HG02981 (cell line): Measurements from ENCODE around the gene SPATA20.

ENCODE experiments used
- ATAC-seq: cut with Tn5 transposase; IDR thresholded peaks from one replicate; pipeline ENCODE4 v1.9.1; 2021; ENCODE audit warnings: mild to moderate bottlenecking, moderate library complexity; ENCODE audit not compliant: unreplicated experiment

Gene SPATA20

GRCh38 chr17:50573866-50574611 lies 27.1 kb downstream of the SPATA20 start:
- ATAC-seq = no peak

GRCh38 chr17:50575581-50576210 lies 28.7 kb downstream of the SPATA20 start:
- no peak for ATAC-seq

- ATAC-seq = no peak
Observed at GRCh38 chr17:50576864-50577263, 29.9 kb downstream of the SPATA20 start.

GRCh38 chr17:50577451-50577954 lies 30.5 kb downstream of the SPATA20 start:
- ATAC-seq = no peak

GRCh38 chr17:50578173-50578572 lies 31.2 kb downstream of the SPATA20 start:
- ATAC-seq = no peak

- ATAC-seq = no peak
Observed at GRCh38 chr17:50579399-50579798, 32.4 kb downstream of the SPATA20 start.

GRCh38 chr17:50580646-50581045 lies 33.7 kb downstream of the SPATA20 start:
- ATAC-seq = no peak

GRCh38 chr17:50581316-50581715 lies 34.3 kb downstream of the SPATA20 start:
- ATAC-seq = no peak

- no peak for ATAC-seq
Observed at GRCh38 chr17:50582741-50583140, 35.8 kb downstream of the SPATA20 start.

- ATAC-seq = no peak
Observed at GRCh38 chr17:50583641-50584040, 36.7 kb downstream of the SPATA20 start.

GRCh38 chr17:50584116-50584515 lies 37.1 kb downstream of the SPATA20 start:
- ATAC-seq = no peak

- ATAC-seq = no peak
Observed at GRCh38 chr17:50584749-50585148, 37.8 kb downstream of the SPATA20 start.

GRCh38 chr17:50585346-50585745 lies 38.4 kb downstream of the SPATA20 start:
- no peak for ATAC-seq

- no peak for ATAC-seq
Observed at GRCh38 chr17:50585891-50586290, 38.9 kb downstream of the SPATA20 start.

- ATAC-seq = no peak
Observed at GRCh38 chr17:50586421-50587247, 39.7 kb downstream of the SPATA20 start.

- ATAC-seq = no peak
Observed at GRCh38 chr17:50587571-50587970, 40.6 kb downstream of the SPATA20 start.

- ATAC-seq = no peak
Observed at GRCh38 chr17:50588391-50589049, 41.5 kb downstream of the SPATA20 start.

- ATAC-seq = no peak
Observed at GRCh38 chr17:50589095-50589705, 42.2 kb downstream of the SPATA20 start.

GRCh38 chr17:50590946-50591737 lies 44.2 kb downstream of the SPATA20 start:
- no peak for ATAC-seq

GRCh38 chr17:50593321-50593720 lies 46.3 kb downstream of the SPATA20 start:
- no peak for ATAC-seq
